22Rv1 (cell line): ENCODE measurements around the gene STAT5A.

Experiments used
- ZFX ChIP-seq: fragments of 450-650 bp; IDR thresholded peaks from 2 replicates; pipeline ENCODE4 v1.6.1; 2017; ENCODE audit warnings: antibody characterized with exemption, borderline replicate concordance
- TF ChIP-seq, protein P1 (sequence below): fragments of 450-650 bp; IDR thresholded peaks from 2 replicates; pipeline ENCODE4 v1.5.1; 2017; ENCODE audit warnings: mild to moderate bottlenecking

- TF ChIP-seq, protein P1, sequence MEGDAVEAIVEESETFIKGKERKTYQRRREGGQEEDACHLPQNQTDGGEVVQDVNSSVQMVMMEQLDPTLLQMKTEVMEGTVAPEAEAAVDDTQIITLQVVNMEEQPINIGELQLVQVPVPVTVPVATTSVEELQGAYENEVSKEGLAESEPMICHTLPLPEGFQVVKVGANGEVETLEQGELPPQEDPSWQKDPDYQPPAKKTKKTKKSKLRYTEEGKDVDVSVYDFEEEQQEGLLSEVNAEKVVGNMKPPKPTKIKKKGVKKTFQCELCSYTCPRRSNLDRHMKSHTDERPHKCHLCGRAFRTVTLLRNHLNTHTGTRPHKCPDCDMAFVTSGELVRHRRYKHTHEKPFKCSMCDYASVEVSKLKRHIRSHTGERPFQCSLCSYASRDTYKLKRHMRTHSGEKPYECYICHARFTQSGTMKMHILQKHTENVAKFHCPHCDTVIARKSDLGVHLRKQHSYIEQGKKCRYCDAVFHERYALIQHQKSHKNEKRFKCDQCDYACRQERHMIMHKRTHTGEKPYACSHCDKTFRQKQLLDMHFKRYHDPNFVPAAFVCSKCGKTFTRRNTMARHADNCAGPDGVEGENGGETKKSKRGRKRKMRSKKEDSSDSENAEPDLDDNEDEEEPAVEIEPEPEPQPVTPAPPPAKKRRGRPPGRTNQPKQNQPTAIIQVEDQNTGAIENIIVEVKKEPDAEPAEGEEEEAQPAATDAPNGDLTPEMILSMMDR: no peak
- no peak for TF ChIP-seq ZFX
Measured at GRCh38 chr17:42296012-42296411, 7.7 kb downstream of the STAT5A start.
